AG04450 (cell line): ENCODE results near the gene RABGAP1L. TPM values are rescaled to one million over a fixed set of nuclear protein-coding genes. Genes with fewer than 3 reads are reported as not detected.

Source experiments
- CTCF ChIA-PET: fragments of 300-600, 350-600 bp; formaldehyde crosslinking; extraction: SDS; loops from one replicate; lab custom pipeline; 2022; ENCODE audit warnings: antibody characterized with exemption, inconsistent platforms; lab: Charles Lee
- POLR2A ChIA-PET: fragments of 350-600 bp; formaldehyde crosslinking; extraction: SDS; loops from one replicate; lab custom pipeline; 2021; ENCODE audit warnings: antibody characterized with exemption, inconsistent platforms; lab: Yijun Ruan, JAX
- DNase-seq: peaks from one replicate; pipeline ENCODE4 v3.0.0-alpha.2; 2011; ENCODE audit warnings: low read depth, low spot score
- H3K27ac ChIP-seq: one replicate; pipeline ENCODE4 v1.5.1; 2012; ENCODE audit warnings: low read depth, low read length, control low read depth
- H3K27me3 ChIP-seq: one replicate; pipeline ENCODE4 v1.6.0; 2012; ENCODE audit warnings: low read length; ENCODE audit not compliant: control insufficient read depth, insufficient read depth
- H3K4me3 ChIP-seq: 2 replicates; pipeline ENCODE4 v1.5.1; 2011; ENCODE audit warnings: mild to moderate bottlenecking, low read depth, low read length, control low read depth
- H3K9me3 ChIP-seq: 2 replicates; pipeline ENCODE4 v1.5.1; 2012; ENCODE audit warnings: low read length; ENCODE audit not compliant: control insufficient read depth, insufficient read depth
- CTCF ChIP-seq: IDR thresholded peaks from 2 replicates; pipeline ENCODE4 v1.5.1; 2011; ENCODE audit warnings: low read depth, low read length, control low read depth, inconsistent platforms
- polyA plus RNA-seq: library from polyadenylated mRNA; depleted of rRNA; stranded (reverse); fragments of >200 nt; gene quantifications from 2 replicates; pipeline ENCODE4 v1.2.3, GENCODE V29; 2011

RABGAP1L gene
- polyA plus RNA-seq, 1 experiment = 21.2 TPM

DNA sequence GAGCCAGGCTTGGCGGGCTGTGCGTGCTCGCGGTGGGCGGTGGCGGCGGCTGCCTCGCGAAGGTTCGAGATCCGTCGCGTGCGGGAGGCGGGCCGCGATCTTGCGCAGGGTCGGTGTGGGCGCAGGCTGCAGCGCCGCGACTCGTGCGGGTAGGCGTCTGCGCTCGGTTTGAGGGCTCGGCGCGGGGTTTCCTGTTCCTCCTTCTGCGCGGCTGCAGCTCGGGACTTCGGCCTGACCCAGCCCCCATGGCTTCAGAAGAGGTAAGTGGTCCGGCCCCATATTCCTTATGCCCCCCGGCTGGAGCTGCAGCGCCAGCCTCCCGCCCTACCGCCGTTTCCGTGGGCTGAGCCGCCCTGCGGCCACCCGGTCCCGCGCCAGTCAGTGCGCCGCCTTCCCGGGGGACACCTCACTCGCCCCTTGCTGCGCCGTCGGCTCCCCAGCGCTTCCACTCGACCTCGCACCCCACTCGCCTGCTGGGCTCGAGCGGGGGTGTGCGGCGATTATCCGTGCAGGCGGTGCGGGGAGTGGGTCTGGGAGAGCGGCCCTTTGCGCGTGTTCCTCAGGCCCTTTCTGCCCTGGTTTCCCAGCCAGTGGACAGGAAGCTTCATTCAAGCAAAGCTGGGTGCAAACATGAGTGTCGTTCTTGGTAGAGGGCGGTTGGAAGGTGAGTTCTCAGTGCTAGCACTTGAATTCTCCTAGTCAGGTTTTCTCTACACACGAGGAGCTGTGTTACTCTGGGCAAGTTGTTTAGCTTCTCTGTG is 840.8 kb downstream of the RABGAP1L start, which contains the start of gene CACYBP:
Gene CACYBP (plus strand): TSS at position 12 of the 761 bp plus-strand sequence. CDS start 234 bp downstream, at position 246.
- H3K9me3 ChIP-seq = no peaks in the 10 kb centered on the region
- H3K27me3 ChIP-seq = no peaks in the 10 kb centered on the region
- H3K4me3 ChIP-seq = peak within 1 kb of the TSS; percentile 84
- peak within 1 kb of the TSS; percentile 99 for H3K27ac ChIP-seq
- 0 out of 2 replicates have a peak, but pooled peaks have one; percentile 2 for TF ChIP-seq CTCF
- POLR2A ChIA-PET = interaction anchor here (0.6 to 2.7 kb wide), 11 partner anchors 11 to 1133 kb away, joined by 3 to 35 read pairs (median 5); partner anchors contain the start of gene MRPS14
- DNase-seq = no peak
- CTCF ChIA-PET = interaction anchor here (0.6 to 3.3 kb wide), 3 partner anchors 30 to 827 kb away, joined by 3 to 17 read pairs (median 3); no protein-coding TSS in a partner anchor

GRCh38 chr1:175000697-175001187 is 841.4 kb downstream of the RABGAP1L start:
- no peak overlapping the region for H3K27ac ChIP-seq
- peak overlapping the region; percentile 84 for H3K4me3 ChIP-seq
- no peak for DNase-seq
- no peaks in the 10 kb centered on the region for H3K9me3 ChIP-seq
- ChIA-PET CTCF (interaction anchor here (0.6 to 0.7 kb wide), 2 partner anchors 29 to 828 kb away, joined by 3 read pairs; no protein-coding TSS in a partner anchor), POLR2A (interaction anchor here (0.7 to 2.7 kb wide), 3 partner anchors 15 to 22 kb away, joined by 3 to 35 read pairs (median 17); partner anchors contain the start of gene MRPS14)
- TF ChIP-seq CTCF = no peak
- H3K27me3 ChIP-seq = no peaks in the 10 kb centered on the region

DNA sequence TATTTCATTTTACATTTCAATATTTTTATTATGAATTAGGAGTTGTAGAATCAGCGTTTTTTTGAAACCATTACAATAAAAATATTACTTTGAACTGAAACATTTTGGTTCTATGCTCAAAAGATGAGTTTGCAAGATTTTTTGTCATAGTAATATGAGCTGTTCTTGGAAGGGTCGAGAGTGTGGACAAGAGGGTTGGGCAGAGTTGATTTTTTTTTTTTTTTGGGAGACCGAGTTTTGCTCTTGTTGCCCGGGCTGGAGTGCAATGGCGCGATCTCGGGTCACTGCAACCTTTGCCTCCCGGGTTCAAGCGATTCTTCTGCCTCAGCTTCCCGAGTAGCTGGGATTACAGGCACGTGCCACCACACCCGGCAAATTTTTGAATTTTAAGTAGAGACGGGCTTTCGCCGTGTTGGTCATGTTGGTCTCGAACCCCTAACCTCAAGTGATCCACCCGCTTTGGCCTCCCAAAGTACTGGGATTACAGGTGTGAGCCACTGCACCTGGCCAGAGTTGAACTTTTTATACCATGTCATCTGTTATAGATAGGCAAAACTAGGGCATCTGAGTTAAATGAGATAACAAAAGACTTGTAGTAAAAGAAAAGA is 843.7 kb downstream of the RABGAP1L start:
- Histone ChIP-seq H3K9me3 (no peaks in the 10 kb centered on the region), H3K27me3 (no peaks in the 10 kb centered on the region), H3K27ac (no peak overlapping the region), H3K4me3 (no peak overlapping the region)
- DNase-seq = no peak
- ChIA-PET POLR2A (no interaction called here), CTCF (no interaction called here)
- TF ChIP-seq CTCF = no peak

GRCh38 chr1:175003521-175003920 is 844.2 kb downstream of the RABGAP1L start:
- CTCF ChIA-PET = no interaction called here
- no peak for DNase-seq
- Histone ChIP-seq H3K27me3 (no peaks in the 10 kb centered on the region), H3K27ac (no peak overlapping the region), H3K4me3 (no peak overlapping the region), H3K9me3 (no peaks in the 10 kb centered on the region)
- no peak for TF ChIP-seq CTCF
- POLR2A ChIA-PET = no interaction called here
